SK-N-MC (cell line): ENCODE results near the gene PAX7.
A peak's percentile ranks its signal among the peaks of the same experiment; 100 is the strongest.

Source experiments
- DNase-seq: peaks from one replicate; pipeline ENCODE4 v3.0.0-alpha.2; 2011; ENCODE audit warnings: low read depth, low spot score
- H3K27ac ChIP-seq: fragments of 200-600 bp; sonication (generic); 2 replicates; pipeline ENCODE4 v1.5.1; 2016; ENCODE audit warnings: mixed run types
- H3K36me3 ChIP-seq: fragments of 200-600 bp; sonication (generic); 2 replicates; pipeline ENCODE4 v1.6.1; 2017; ENCODE audit warnings: antibody characterized with exemption, low read length, mixed read lengths; ENCODE audit not compliant: insufficient read depth
- H3K4me3 ChIP-seq: fragments of 200-600 bp; sonication (generic); 2 replicates; pipeline ENCODE4 v1.5.1; 2016
- H3K9ac ChIP-seq: fragments of 200-600 bp; sonication (generic); 2 replicates; pipeline ENCODE4 v1.8.0; 2017; ENCODE audit warnings: mixed run types, mixed read lengths; ENCODE audit not compliant: insufficient read length
- H3K9me3 ChIP-seq: fragments of 200-600 bp; sonication (generic); 2 replicates; pipeline ENCODE4 v1.6.1; 2017; ENCODE audit warnings: low read depth, mild to moderate bottlenecking, antibody characterized with exemption, low read length, moderate library complexity, mixed read lengths
- EZH2 ChIP-seq: fragments of 200-600 bp; sonication (generic); IDR thresholded peaks from one replicate; pipeline ENCODE4 v1.6.1; 2017; ENCODE audit warnings: antibody characterized with exemption
- FOXP2 ChIP-seq: optimal IDR thresholded peaks from 2 replicates; pipeline ENCODE3; 2011; ENCODE audit warnings: mild to moderate bottlenecking, moderate library complexity; ENCODE audit not compliant: insufficient read depth; ENCODE audit errors: extremely low read length, control extremely low read depth
- POLR2AphosphoS5 ChIP-seq: IDR thresholded peaks from 2 replicates; pipeline ENCODE4 v1.6.1; 2012; ENCODE audit warnings: mild to moderate bottlenecking, low read depth, low read length, borderline replicate concordance

PAX7 gene

DNA sequence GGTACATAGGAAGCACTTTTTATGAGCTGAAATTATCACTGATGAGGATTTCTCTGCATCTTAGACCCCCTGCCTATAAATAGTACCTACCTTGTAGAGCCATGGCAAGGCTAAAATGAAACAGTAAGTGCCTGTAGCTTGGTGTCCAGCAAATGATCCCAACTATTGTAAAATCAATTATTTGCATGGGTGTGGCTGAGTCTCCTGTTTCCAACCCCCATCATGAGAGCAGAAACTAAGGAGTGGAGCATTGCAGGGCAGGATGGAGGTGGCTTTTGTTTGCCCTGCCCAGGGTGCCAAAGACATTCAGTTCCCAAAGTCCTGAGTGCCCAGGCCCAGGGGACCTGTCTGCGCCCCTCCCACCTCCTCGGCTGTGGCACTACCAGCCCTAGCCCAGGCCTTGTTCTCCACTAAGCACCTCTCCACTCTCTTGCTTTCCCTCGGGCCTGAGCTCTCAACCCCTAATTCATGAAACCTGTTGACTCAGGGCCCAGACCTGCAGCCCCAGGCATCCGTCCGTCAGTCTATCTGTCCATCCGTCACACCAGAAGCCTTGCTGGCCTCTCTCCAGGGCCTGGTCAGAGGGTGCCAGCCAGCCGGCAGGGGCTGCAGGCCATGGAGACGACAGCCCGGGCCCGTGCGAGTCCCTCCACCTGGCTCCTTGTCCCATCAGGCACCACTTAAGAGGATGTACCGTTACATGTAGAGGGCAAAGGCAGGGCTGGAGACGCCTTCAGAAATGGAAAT, 39.6 kb downstream of the PAX7 start:
- peak overlapping the region; percentile 45 for H3K9ac ChIP-seq
- DNase-seq, result no peak
- peak overlapping the region; percentile 75 for H3K27ac ChIP-seq
- H3K9me3 ChIP-seq, result no peaks in the 10 kb centered on the region
- TF ChIP-seq EZH2 (no peak), FOXP2 (no peak), POLR2AphosphoS5 (no peak)
- peaks cover 8% of the 10 kb centered on the region; the same call in 1 of the 2 replicates for H3K36me3 ChIP-seq
- H3K4me3 ChIP-seq, result no peak overlapping the region

DNA sequence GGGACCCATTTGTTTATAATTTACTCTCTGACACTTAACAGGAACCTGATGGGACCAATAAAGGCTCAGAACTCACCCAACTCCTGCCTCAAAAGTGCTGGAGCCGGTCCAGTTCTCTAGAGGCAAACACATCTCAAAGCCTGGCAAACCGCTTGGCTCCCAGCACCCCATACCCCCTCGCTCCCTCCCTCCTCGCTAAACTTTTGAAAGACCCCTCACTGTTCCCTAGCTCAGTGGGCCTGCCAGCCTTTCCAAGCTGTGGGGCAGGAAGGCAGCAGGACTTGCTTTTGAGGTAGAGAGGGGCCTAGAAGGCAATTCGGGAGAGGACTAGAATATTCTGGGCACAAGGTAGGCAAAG, 40.2 kb downstream of the PAX7 start:
- Histone ChIP-seq H3K36me3 (peaks cover 8% of the 10 kb centered on the region; the same call in 1 of the 2 replicates), H3K27ac (peak overlapping the region; percentile 75), H3K9me3 (no peaks in the 10 kb centered on the region), H3K4me3 (no peak overlapping the region), H3K9ac (no peak overlapping the region)
- no peak for DNase-seq
- no peak for TF ChIP-seq EZH2
- TF ChIP-seq FOXP2, result no peak

DNA sequence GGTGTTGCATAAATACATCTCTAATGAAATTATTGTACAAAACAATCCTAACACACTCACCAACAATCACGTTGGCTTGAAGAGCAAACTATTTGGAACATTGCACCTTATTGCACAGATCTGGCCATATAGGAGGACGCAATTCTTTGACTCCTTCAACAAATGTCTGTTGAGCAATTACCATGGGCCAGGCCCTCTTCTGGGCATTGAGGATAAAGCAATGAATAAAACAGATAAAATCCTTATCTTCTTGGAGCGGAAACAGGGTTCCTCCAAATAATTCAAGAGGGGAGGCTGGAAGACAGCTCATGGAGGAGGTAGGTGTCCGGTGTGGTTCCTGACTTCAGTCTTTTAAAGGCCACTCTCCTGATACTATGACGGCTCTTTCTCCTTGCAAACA, 43.3 kb downstream of the PAX7 start:
- no peak for DNase-seq
- Histone ChIP-seq H3K36me3 (peaks cover 8% of the 10 kb centered on the region; the same call in 1 of the 2 replicates), H3K4me3 (no peak overlapping the region), H3K9me3 (no peaks in the 10 kb centered on the region), H3K27ac (peak overlapping the region; percentile 87), H3K9ac (no peak overlapping the region)
- TF ChIP-seq POLR2AphosphoS5 (no peak; the same call in 1 of the 2 replicates), FOXP2 (no peak), EZH2 (no peak)

DNA sequence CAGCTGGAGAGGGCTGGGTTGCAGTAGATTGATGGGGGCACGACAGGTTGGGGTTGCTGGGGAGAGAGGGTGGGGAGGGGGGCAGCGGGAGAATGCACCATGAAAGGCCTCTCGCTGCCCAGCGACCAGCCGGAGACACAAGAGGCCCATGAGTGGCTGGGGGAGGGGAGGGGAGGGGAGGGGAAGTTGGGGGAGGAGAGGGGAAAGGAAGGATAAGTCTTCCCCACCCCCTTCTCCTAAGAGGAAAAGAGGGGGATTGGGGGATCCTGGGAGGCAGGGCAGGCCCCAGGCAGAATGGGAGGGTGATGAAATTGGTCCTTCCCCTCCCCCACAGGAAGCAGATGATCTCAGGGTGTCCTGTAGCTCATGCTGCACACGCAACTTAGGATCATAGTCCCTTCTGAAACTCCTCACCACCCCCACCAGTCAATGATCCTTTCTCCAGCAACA, 45.7 kb downstream of the PAX7 start:
- H3K9ac ChIP-seq, result peak overlapping the region; percentile 62

DNA sequence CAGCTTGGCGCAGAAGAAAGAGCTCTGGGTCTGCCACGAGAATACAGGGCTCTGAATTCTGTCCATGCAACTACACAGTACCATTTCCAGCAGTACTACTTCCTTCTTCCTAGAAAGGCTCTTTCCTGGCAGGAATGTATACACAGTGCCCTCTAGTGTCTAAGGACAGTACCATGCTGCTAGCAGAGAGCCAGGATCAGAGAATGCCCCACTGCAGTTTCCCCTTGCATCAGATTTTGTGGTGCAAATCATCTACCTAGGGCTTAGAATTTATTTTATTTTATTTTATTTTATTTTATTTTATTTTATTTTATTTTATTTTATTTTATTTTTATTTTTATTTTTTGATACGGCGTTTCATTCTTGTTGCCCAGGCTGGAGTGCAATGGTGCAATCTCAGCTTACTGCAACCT, 50.8 kb downstream of the PAX7 start:
- Histone ChIP-seq H3K9me3 (no peaks in the 10 kb centered on the region), H3K9ac (no peak overlapping the region), H3K36me3 (no peaks in the 10 kb centered on the region; the same call in 1 of the 2 replicates), H3K27ac (peak overlapping the region; percentile 91), H3K4me3 (0 out of 2 replicates have a peak overlapping the region, but pooled peaks have one; percentile 5)
- peak; percentile 64 for DNase-seq
- TF ChIP-seq POLR2AphosphoS5, result no peak; the same call in 1 of the 2 replicates
- TF ChIP-seq FOXP2, result no peak
- no peak for TF ChIP-seq EZH2

More for the DNA sequence above, 45.7 kb downstream of the PAX7 start:
- H3K4me3 ChIP-seq, result peak overlapping the region; percentile 65
- TF ChIP-seq FOXP2 (no peak), EZH2 (no peak), POLR2AphosphoS5 (peak; percentile 54)
- H3K9me3 ChIP-seq, result no peaks in the 10 kb centered on the region
- H3K27ac ChIP-seq, result peak overlapping the region; percentile 87
- peak; percentile 81 for DNase-seq
- peaks cover 8% of the 10 kb centered on the region; the same call in 1 of the 2 replicates for H3K36me3 ChIP-seq

DNA sequence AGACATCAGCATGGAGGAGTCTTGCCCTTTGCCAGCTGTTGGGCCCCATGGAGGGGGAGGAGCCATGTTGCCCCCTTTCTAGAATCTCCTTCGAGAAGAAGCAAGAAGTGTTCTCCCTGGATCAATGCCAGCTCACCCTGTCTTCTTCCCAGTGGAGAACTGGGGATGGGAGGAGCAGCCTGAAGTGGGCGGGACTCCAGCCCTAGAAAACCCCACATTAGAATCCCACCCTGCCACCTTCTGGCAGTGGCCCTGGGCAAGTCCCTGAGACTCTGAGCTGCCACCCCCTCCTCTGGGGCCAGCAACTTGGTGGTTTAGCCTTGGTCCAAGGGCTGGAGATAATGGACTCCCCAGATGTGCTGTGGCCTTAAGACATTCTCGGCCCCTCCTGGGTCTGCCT, 51.7 kb downstream of the PAX7 start:
- Histone ChIP-seq H3K4me3 (no peak overlapping the region), H3K9ac (no peak overlapping the region), H3K36me3 (no peaks in the 10 kb centered on the region; the same call in 1 of the 2 replicates), H3K9me3 (no peaks in the 10 kb centered on the region), H3K27ac (peak overlapping the region; percentile 87; the same call in 1 of the 2 replicates)
- TF ChIP-seq FOXP2, result no peak
- no peak for TF ChIP-seq EZH2
- 0 out of 2 replicates have a peak, but pooled peaks have one; percentile 18 for TF ChIP-seq POLR2AphosphoS5
- no peak for DNase-seq

DNA sequence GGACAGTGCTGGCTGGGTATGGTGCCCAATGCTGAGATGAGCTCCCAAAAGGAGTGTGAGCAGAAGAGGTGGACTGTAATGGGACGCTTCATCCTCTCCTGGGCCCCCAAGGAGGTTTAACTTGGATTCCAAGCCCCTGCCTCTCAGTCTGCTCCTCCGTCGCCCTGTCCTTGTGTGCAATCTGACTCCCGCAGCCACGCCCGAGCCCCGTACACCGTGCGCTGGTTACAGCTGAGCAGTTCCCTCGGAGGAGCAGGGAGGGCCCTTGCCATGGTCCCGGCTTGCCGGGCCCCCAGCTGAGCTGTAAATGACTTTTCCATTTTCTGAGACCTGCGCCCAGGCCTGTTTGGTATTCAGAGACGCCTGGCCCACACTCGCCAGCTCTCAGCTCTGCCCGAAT, 53.7 kb downstream of the PAX7 start:
- Histone ChIP-seq H3K4me3 (no peak overlapping the region), H3K9ac (no peak overlapping the region), H3K27ac (no peak overlapping the region), H3K9me3 (no peaks in the 10 kb centered on the region), H3K36me3 (no peaks in the 10 kb centered on the region; the same call in 1 of the 2 replicates)
- no peak for DNase-seq
- no peak for TF ChIP-seq EZH2
- no peak for TF ChIP-seq POLR2AphosphoS5
- no peak for TF ChIP-seq FOXP2

DNA sequence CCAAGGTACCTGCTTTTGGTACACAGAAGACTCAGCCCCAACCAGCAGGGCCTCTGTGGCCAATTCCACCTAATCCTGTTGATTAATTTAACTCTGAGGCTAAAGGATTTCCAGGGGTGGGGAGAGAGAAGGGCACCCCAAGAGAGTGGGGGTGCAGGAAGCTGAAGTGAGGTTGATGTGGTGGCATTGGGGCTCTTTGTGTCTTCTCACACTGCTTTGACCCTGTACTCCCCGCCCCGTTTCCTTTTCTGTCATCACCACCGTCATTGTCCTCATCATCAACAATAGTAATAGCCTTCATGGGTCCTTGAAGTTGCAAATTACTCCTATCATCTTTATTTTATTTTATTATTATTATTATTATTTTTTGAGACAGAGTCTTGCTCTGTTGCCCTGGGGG, 55.9 kb downstream of the PAX7 start:
- H3K9ac ChIP-seq, result no peak overlapping the region
- DNase-seq, result no peak
- no peaks in the 10 kb centered on the region; the same call in 1 of the 2 replicates for H3K36me3 ChIP-seq
- H3K4me3 ChIP-seq, result no peak overlapping the region
- TF ChIP-seq EZH2, result no peak
- TF ChIP-seq POLR2AphosphoS5, result no peak
- no peak for TF ChIP-seq FOXP2
- H3K27ac ChIP-seq, result no peak overlapping the region
- no peaks in the 10 kb centered on the region for H3K9me3 ChIP-seq
